Measurements from ENCODE around the gene FAM9A.

DNA sequence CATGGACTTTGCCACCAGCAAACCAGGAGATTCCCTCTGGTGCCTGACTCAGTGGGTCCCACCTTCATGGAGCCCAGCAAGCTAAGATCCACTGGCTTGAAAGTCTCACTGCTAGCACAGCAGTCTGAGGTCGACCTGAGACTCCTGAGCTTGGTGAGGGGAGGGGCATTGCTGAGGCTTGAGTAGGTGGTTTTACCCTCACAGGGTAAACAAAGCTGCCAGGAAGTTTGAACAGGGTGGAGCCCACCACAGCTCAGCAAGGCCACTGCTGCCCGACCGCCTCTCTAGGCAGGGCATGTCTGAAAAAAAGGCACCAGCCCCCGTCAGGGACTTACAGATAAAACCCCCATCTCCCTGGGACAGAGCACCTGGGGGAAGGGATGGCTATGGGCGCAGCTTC is 28.1 kb downstream of the FAM9A start:
- TF ChIP-seq, protein P1, sequence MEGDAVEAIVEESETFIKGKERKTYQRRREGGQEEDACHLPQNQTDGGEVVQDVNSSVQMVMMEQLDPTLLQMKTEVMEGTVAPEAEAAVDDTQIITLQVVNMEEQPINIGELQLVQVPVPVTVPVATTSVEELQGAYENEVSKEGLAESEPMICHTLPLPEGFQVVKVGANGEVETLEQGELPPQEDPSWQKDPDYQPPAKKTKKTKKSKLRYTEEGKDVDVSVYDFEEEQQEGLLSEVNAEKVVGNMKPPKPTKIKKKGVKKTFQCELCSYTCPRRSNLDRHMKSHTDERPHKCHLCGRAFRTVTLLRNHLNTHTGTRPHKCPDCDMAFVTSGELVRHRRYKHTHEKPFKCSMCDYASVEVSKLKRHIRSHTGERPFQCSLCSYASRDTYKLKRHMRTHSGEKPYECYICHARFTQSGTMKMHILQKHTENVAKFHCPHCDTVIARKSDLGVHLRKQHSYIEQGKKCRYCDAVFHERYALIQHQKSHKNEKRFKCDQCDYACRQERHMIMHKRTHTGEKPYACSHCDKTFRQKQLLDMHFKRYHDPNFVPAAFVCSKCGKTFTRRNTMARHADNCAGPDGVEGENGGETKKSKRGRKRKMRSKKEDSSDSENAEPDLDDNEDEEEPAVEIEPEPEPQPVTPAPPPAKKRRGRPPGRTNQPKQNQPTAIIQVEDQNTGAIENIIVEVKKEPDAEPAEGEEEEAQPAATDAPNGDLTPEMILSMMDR (IDR thresholded peaks at IDR 0.05; ENCODE audit: borderline replicate concordance, extremely low read depth, low read length, poor library complexity, severe bottlenecking) = no peak
- TF ChIP-seq EZH2 (IDR thresholded peaks at IDR 0.05; ENCODE audit: borderline replicate concordance, low read depth, low read length, severe bottlenecking) = no peak

Measured in DND-41 (cell line).